ENCODE results near the gene TBCD. TPM values are rescaled to one million over a fixed set of nuclear protein-coding genes. Genes with fewer than 3 reads are reported as not detected.

Gene TBCD
- total RNA-seq, 5 donors from 2014 or later (not counting 1 experiment from before 2014, with no cell fraction given): 94.4 to 262 (median 223) TPM

DNA sequence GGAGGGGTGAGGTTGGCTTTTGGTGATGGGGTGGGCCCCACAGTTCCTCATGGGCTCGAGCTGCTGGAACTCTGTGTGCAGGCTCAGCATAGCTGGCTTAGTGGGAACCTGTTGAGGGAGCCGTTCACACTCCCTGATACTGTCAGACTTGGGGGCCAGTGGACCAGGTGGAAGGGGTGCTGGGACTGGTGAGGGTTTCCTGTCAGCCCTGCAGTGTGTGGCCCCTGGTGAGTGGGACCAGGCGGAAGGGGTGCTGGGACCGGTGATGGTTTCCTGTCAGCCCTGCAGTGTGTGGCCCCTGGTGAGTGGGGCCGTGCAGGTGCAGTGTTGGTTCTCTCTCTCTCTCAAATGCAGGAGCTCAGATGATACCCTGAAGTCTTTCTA lies 133.1 kb downstream of the TBCD start:
- CTCF ChIA-PET: interaction anchor here in 1 of 2 donors (0.8 to 1.2 kb wide), 4 partner anchors 21 to 103 kb away, joined by 3 read pairs; no protein-coding TSS in a partner anchor
- Mint-ChIP-seq H3K4me3 (peak overlapping the region; percentile 44 to 83 (median 46)), H3K4me1 (peaks cover 67 to 83% (median 72%) of the 10 kb centered on the region in 3 donors), H3K36me3 (peaks cover 18% of the 10 kb centered on the region), H3K9me3 (no peaks in the 10 kb centered on the region), H3K27me3 (no peaks in the 10 kb centered on the region), H3K27ac (peak overlapping the region; percentile 90 to 99)
- no peaks in the 10 kb centered on the region for H3K9me3 ChIP-seq
- H3K36me3 ChIP-seq (ENCODE audit: control insufficient read depth in 2 of 2, extremely low read depth in 1 of 2, insufficient read depth in 1 of 2, low read length in 1 of 2): peaks cover 4 to 9% of the 10 kb centered on the region in 2 donors
- peaks cover 48 to 61% of the 10 kb centered on the region in 2 experiments for H3K4me1 ChIP-seq (ENCODE audit: control insufficient read depth in 1 of 2, extremely low read depth in 1 of 2, insufficient read depth in 2 of 2, low read length in 2 of 2)
- ATAC-seq (replicated peaks in 1 of 4) (peak; percentile 20 to 62 (median 51)), DNase-seq (peak in 12 of 35 experiments; percentile 15 to 61 (median 32))
- H3K27ac ChIP-seq (ENCODE audit: low read length): peak overlapping the region; percentile 86
- WGBS (ENCODE audit: insufficient coverage): 17% methylated on average over 5 of the region's 5 CpGs
- POLR2A ChIA-PET: interaction anchor here in 1 of 2 donors (0.5 to 1.7 kb wide), 4 partner anchors 20 to 39 kb away, joined by 3 to 6 read pairs (median 4); no protein-coding TSS in a partner anchor
- H3K4me3 ChIP-seq (ENCODE audit: control insufficient read depth in 1 of 2, extremely low read depth in 1 of 2, low read length in 1 of 2): no peak overlapping the region
- H3K27me3 ChIP-seq (replicated peaks in 1 of 2; ENCODE audit: control insufficient read depth in 2 of 2, extremely low read depth in 1 of 2, insufficient read depth in 2 of 2, low read length in 1 of 2): no peaks in the 10 kb centered on the region

DNA sequence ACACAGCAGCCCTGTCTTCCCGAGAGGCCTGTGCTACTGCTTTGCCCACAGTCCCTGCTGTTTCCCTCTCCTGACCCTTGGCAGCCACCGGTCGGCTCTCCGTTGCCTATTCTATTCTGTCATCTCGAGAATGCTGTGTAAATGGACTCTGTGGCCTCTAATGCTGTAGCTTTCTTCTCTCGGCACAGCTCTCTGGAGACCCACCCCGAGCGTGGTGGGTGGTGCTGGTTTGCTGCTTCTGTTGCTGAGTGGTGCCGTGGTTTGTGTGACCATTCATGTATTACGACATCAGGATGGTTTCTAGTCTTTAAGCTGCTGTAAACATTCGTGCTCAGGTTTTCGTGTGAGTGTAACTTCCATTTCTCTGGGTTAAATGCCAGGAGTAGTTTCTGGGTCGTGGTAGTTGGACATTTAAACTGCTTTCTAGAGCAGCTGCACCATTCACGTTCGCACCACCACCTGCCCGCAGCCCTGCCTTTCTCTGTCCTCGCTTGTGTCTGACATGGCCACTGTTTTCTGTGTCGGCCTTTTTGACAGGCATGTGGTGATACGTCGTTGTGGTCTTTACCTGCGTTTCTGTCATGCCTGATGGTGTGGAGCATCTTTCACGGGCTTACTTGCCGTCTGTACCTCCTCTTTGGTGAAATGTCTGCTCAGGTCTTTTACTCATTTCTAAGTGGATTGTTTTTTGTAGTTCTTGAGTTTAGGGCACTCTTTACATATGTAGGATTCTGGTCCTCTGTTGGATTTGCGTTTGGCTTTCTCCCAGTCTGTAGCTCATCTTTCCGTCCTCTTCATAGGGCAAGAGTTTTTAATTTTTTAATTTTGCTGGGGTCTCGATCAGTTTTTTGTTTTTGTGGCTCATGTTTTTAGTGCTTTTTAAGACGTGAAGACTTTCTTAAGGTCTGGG lies 135.6 kb downstream of the TBCD start:
- peaks cover 9 to 22% of the 10 kb centered on the region in 2 donors for H3K36me3 ChIP-seq (ENCODE audit: control insufficient read depth in 2 of 2, extremely low read depth in 1 of 2, insufficient read depth in 1 of 2, low read length in 1 of 2)
- ChIA-PET CTCF (no interaction called here), POLR2A (interaction anchor here in 1 of 2 donors (0.6 kb wide), 1 partner anchor 67 kb away, joined by 4 read pairs; no protein-coding TSS in a partner anchor)
- H3K4me3 ChIP-seq (ENCODE audit: control insufficient read depth in 1 of 2, extremely low read depth in 1 of 2, low read length in 1 of 2): no peak overlapping the region
- peak overlapping the region in 1 of 3 donors; percentile 22 for H3K4me3 Mint-ChIP-seq
- ATAC-seq (replicated peaks in 1 of 4): no peak
- H3K9me3 Mint-ChIP-seq: no peaks in the 10 kb centered on the region
- H3K27ac Mint-ChIP-seq: peak overlapping the region in 1 of 2 donors; percentile 12
- no peaks in the 10 kb centered on the region for H3K9me3 ChIP-seq
- 87% methylated on average over 23 of the region's 27 CpGs for WGBS (ENCODE audit: insufficient coverage)
- H3K36me3 Mint-ChIP-seq: peaks cover 27% of the 10 kb centered on the region
- H3K4me1 Mint-ChIP-seq: peaks cover 49 to 69% (median 60%) of the 10 kb centered on the region in 3 donors
- peaks cover 33 to 45% of the 10 kb centered on the region in 2 experiments for H3K4me1 ChIP-seq (ENCODE audit: control insufficient read depth in 1 of 2, extremely low read depth in 1 of 2, insufficient read depth in 2 of 2, low read length in 2 of 2)
- no peak overlapping the region for H3K27ac ChIP-seq (ENCODE audit: low read length)
- H3K27me3 ChIP-seq (replicated peaks in 1 of 2; ENCODE audit: control insufficient read depth in 2 of 2, extremely low read depth in 1 of 2, insufficient read depth in 2 of 2, low read length in 1 of 2): no peaks in the 10 kb centered on the region
- no peaks in the 10 kb centered on the region for H3K27me3 Mint-ChIP-seq
- no peak for DNase-seq

DNA sequence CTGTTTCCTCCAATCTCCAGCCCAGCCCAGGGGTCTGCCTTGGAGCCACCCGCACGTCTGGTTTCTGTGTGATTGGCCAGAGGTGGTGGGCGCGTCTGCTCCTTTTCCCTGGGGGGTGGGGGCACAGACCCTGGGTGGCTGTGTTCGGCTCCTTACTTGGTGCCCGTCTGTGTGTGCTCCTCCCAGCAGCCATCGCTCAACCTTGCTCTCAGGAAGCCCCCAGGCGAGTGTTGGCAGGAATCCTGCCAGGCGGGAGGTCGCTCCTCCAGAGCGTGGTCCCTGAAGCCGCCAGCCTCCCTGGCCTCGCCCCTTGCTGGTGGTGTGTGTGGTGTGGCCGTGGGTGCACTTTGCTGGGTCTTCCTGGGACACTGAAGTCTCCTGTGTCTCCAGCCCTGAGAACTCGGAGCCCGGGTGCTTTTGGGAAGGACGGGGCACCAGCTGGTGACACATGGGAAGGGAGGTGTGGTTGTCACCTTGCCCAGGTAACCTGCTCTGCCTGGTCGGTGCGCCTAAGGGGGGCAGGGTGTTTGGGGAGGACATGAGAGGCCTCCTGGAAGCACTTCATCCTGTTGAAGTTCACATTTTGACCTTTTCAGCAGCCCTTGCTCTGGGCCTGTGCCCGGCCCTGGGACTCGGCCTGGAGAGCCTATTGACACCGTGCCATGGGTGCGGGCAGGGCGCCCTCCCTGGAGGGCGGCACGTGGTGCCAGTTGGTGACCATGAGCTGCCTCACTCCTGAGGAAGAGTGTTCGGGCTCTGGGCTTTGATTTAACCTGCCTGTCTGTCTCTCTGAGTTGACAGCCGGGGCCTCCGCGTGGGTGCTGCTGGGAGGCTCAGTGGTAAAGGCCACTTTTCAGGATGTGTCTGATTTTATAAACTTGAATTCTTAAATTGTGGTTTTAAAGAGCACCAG lies 137.0 kb downstream of the TBCD start:
- Mint-ChIP-seq H3K4me3 (no peak overlapping the region), H3K27ac (no peak overlapping the region)

DNA sequence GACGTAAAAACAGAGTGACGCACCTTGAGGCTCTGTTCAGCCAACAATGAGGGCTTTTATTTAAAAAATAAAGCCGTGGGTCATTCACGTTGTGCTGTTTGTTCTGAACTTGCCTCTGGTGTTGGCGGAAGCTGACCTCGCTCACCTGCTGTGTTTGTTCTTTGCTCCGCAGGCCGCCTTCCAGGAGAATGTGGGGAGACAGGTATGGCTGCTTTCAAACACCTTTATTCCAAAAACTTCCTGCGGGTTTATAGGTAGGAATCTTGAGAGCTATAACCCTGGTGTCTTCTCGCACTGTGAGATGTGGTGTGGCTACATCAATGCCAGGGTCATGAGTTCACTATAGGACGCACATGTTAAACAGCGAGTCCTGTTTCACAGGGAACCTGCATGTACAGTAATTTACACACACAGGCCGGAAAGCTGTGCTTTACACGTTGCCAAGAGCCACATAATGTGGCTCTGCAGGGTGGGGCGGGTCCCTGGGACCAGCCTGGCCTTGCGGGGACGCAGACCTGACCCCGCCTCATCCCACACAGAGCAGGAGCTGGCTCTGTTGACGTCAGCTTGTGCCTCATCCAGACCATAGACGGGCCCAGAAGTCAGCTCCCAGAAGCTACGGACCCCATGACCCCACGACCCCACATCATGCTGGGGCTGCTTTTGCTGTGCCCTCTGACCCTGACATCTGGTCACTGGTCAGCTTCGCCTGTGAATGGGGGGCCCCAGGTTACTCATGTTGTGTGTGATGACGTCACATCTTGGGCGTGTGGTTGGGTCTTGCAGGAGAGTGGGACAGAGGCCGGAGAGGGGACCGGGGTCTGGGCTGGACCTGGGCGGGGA lies 137.9 kb downstream of the TBCD start:
- Mint-ChIP-seq H3K27me3 (no peaks in the 10 kb centered on the region), H3K4me1 (peaks cover 45 to 69% (median 60%) of the 10 kb centered on the region in 3 donors), H3K27ac (peak overlapping the region in 1 of 2 donors; percentile 57), H3K4me3 (no peak overlapping the region), H3K9me3 (no peaks in the 10 kb centered on the region), H3K36me3 (peaks cover 31% of the 10 kb centered on the region)
- Histone ChIP-seq H3K27me3 (replicated peaks in 1 of 2; ENCODE audit: control insufficient read depth in 2 of 2, extremely low read depth in 1 of 2, insufficient read depth in 2 of 2, low read length in 1 of 2) (no peaks in the 10 kb centered on the region), H3K4me1 (ENCODE audit: control insufficient read depth in 1 of 2, extremely low read depth in 1 of 2, insufficient read depth in 2 of 2, low read length in 2 of 2) (peaks cover 32 to 42% of the 10 kb centered on the region in 2 experiments), H3K27ac (ENCODE audit: low read length) (no peak overlapping the region), H3K4me3 (ENCODE audit: control insufficient read depth in 1 of 2, extremely low read depth in 1 of 2, low read length in 1 of 2) (no peak overlapping the region), H3K36me3 (ENCODE audit: control insufficient read depth in 2 of 2, extremely low read depth in 1 of 2, insufficient read depth in 1 of 2, low read length in 1 of 2) (peaks cover 9 to 25% of the 10 kb centered on the region in 2 donors), H3K9me3 (no peaks in the 10 kb centered on the region)
- ATAC-seq (replicated peaks in 1 of 4) (no peak), DNase-seq (no peak)
- WGBS (ENCODE audit: insufficient coverage): 97% methylated on average over 18 of the region's 28 CpGs
- POLR2A ChIA-PET: no interaction called here
- CTCF ChIA-PET: interaction anchor here in 1 of 2 donors (0.6 kb wide), 1 partner anchor 311 kb away, joined by 3 read pairs; no protein-coding TSS in a partner anchor

More for the DNA sequence above, 137.0 kb downstream of the TBCD start:
- peaks cover 27% of the 10 kb centered on the region for H3K36me3 Mint-ChIP-seq
- DNase-seq (no peak), ATAC-seq (replicated peaks in 1 of 4) (no peak)
- peaks cover 49 to 69% (median 60%) of the 10 kb centered on the region in 3 donors for H3K4me1 Mint-ChIP-seq
- H3K27me3 Mint-ChIP-seq: no peaks in the 10 kb centered on the region
- H3K9me3 Mint-ChIP-seq: no peaks in the 10 kb centered on the region
- POLR2A ChIA-PET: no interaction called here
- Histone ChIP-seq H3K27me3 (replicated peaks in 1 of 2; ENCODE audit: control insufficient read depth in 2 of 2, extremely low read depth in 1 of 2, insufficient read depth in 2 of 2, low read length in 1 of 2) (no peaks in the 10 kb centered on the region), H3K4me1 (ENCODE audit: control insufficient read depth in 1 of 2, extremely low read depth in 1 of 2, insufficient read depth in 2 of 2, low read length in 2 of 2) (peaks cover 32 to 44% of the 10 kb centered on the region in 2 experiments), H3K4me3 (ENCODE audit: control insufficient read depth in 1 of 2, extremely low read depth in 1 of 2, low read length in 1 of 2) (no peak overlapping the region), H3K36me3 (ENCODE audit: control insufficient read depth in 2 of 2, extremely low read depth in 1 of 2, insufficient read depth in 1 of 2, low read length in 1 of 2) (peaks cover 9 to 22% of the 10 kb centered on the region in 2 donors), H3K9me3 (no peaks in the 10 kb centered on the region), H3K27ac (ENCODE audit: low read length) (no peak overlapping the region)
- WGBS (ENCODE audit: insufficient coverage): 93% methylated on average over 30 of the region's 30 CpGs
- CTCF ChIA-PET: no interaction called here

DNA sequence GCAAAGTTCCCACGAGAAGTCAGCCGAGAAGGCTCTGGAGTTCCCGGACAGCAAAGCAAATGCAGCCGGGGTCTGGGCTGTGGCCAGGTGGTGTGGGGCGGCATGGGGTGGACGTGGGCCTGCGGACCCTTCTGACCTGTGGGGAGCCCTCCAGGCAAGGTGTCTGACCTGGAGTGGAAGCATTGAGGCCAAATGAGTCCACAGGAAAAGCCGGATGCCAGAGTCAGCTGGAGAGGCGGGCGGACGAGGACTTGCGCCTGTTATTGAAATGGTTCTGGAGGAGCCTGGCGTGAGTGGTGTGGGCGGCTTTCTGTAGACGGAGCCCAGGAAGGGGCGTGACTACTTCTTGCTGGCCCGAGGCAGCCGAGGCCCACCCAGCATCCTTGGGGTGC lies 138.5 kb downstream of the TBCD start:
- no peaks in the 10 kb centered on the region for H3K9me3 Mint-ChIP-seq
- Histone ChIP-seq H3K27ac (ENCODE audit: low read length) (no peak overlapping the region), H3K4me3 (ENCODE audit: control insufficient read depth in 1 of 2, extremely low read depth in 1 of 2, low read length in 1 of 2) (no peak overlapping the region), H3K9me3 (no peaks in the 10 kb centered on the region), H3K36me3 (ENCODE audit: control insufficient read depth in 2 of 2, extremely low read depth in 1 of 2, insufficient read depth in 1 of 2, low read length in 1 of 2) (peaks cover 9 to 28% of the 10 kb centered on the region in 2 donors), H3K27me3 (replicated peaks in 1 of 2; ENCODE audit: control insufficient read depth in 2 of 2, extremely low read depth in 1 of 2, insufficient read depth in 2 of 2, low read length in 1 of 2) (no peaks in the 10 kb centered on the region), H3K4me1 (ENCODE audit: control insufficient read depth in 1 of 2, extremely low read depth in 1 of 2, insufficient read depth in 2 of 2, low read length in 2 of 2) (peaks cover 26 to 42% of the 10 kb centered on the region in 2 experiments)
- CTCF ChIA-PET: interaction anchor here in 1 of 2 donors (0.6 kb wide), 1 partner anchor 310 kb away, joined by 3 read pairs; no protein-coding TSS in a partner anchor
- no peak overlapping the region for H3K27ac Mint-ChIP-seq
- peaks cover 39 to 67% (median 60%) of the 10 kb centered on the region in 3 donors for H3K4me1 Mint-ChIP-seq
- no peaks in the 10 kb centered on the region for H3K27me3 Mint-ChIP-seq
- POLR2A ChIA-PET: no interaction called here
- peaks cover 35% of the 10 kb centered on the region for H3K36me3 Mint-ChIP-seq
- WGBS (ENCODE audit: insufficient coverage): 94% methylated on average over 14 of the region's 18 CpGs
- no peak for ATAC-seq (replicated peaks in 1 of 4)
- no peak for DNase-seq
- no peak overlapping the region for H3K4me3 Mint-ChIP-seq
